Loucy (cell line): ENCODE data around the gene OR14A16.

Experiments
- H2AFZ ChIP-seq: fragments of 200-600 bp; sonication (generic); 2 replicates; pipeline ENCODE4 v1.6.0; 2016; ENCODE audit warnings: antibody characterized with exemption, mild to moderate bottlenecking, low read length, moderate library complexity
- H3F3A ChIP-seq: fragments of 200-600 bp; 2 replicates; pipeline ENCODE4 v1.6.0; 2016; ENCODE audit warnings: antibody characterized with exemption, low read depth, mild to moderate bottlenecking
- H3K27me3 ChIP-seq: fragments of 200-600 bp; sonication (generic); 2 replicates; pipeline ENCODE4 v1.6.1; 2014; ENCODE audit warnings: low read length, mild to moderate bottlenecking; ENCODE audit not compliant: insufficient read depth, poor library complexity, severe bottlenecking
- H3K36me3 ChIP-seq: fragments of 200-600 bp; sonication (generic); 2 replicates; pipeline ENCODE4 v1.6.1; 2016; ENCODE audit warnings: low read length; ENCODE audit not compliant: insufficient read depth
- H3K4me1 ChIP-seq: fragments of 200-600 bp; sonication (generic); 2 replicates; pipeline ENCODE4 v1.5.1; 2014; ENCODE audit warnings: low read length, mild to moderate bottlenecking; ENCODE audit not compliant: insufficient read depth, poor library complexity, severe bottlenecking
- H3K4me2 ChIP-seq: fragments of 200-600 bp; sonication (generic); 2 replicates; pipeline ENCODE4 v1.6.0; 2014; ENCODE audit warnings: antibody characterized with exemption, low read length, low read depth, mild to moderate bottlenecking; ENCODE audit not compliant: poor library complexity, severe bottlenecking
- H3K4me3 ChIP-seq: fragments of 200-600 bp; sonication (generic); 2 replicates; pipeline ENCODE4 v1.5.1; 2014; ENCODE audit warnings: low read length, mild to moderate bottlenecking, mixed read lengths; ENCODE audit not compliant: poor library complexity, severe bottlenecking
- H3K79me2 ChIP-seq: fragments of 200-600 bp; sonication (generic); 2 replicates; pipeline ENCODE4 v1.6.1; 2014; ENCODE audit warnings: low read length; ENCODE audit not compliant: insufficient read depth
- H3K9ac ChIP-seq: fragments of 200-600 bp; sonication (generic); 2 replicates; pipeline ENCODE4 v1.6.0; 2014; ENCODE audit warnings: mild to moderate bottlenecking, low read depth, low read length, moderate library complexity; ENCODE audit not compliant: poor library complexity, severe bottlenecking
- H3K9me2 ChIP-seq: fragments of 200-600 bp; sonication (generic); replicated peaks from 2 replicates; pipeline ENCODE4 v1.6.1; 2016; ENCODE audit warnings: low read depth, low read length, mixed read lengths
- H3K9me3 ChIP-seq: fragments of 200-600 bp; sonication (generic); 2 replicates; pipeline ENCODE4 v1.6.1; 2014; ENCODE audit warnings: mild to moderate bottlenecking, antibody characterized with exemption, low read length, low read depth; ENCODE audit not compliant: insufficient read depth
- H4K20me1 ChIP-seq: fragments of 200-600 bp; sonication (generic); 2 replicates; pipeline ENCODE4 v1.6.0; 2014; ENCODE audit warnings: antibody characterized with exemption, low read length, mild to moderate bottlenecking; ENCODE audit not compliant: insufficient read depth, poor library complexity, severe bottlenecking
- CTCF ChIP-seq: fragments of 200-600 bp; sonication (generic); conservative IDR thresholded peaks from 2 replicates; pipeline ENCODE4 v1.5.1; 2014; ENCODE audit warnings: mild to moderate bottlenecking, antibody characterized with exemption, low read length
- EZH2phosphoT487 ChIP-seq: fragments of 200-600 bp; IDR thresholded peaks from 2 replicates; pipeline ENCODE4 v1.6.1; 2018; ENCODE audit warnings: antibody characterized with exemption, mild to moderate bottlenecking, moderate library complexity, borderline replicate concordance

The OR14A16 gene

GRCh38 chr1:247833601-247834000, 9.7 kb upstream of the OR14A16 start:
- no peak overlapping the region for H3K4me3 ChIP-seq
- no peak overlapping the region for H2AFZ ChIP-seq
- no peaks in the 10 kb centered on the region for H3K27me3 ChIP-seq
- H3K9me2 ChIP-seq: no peaks in the 10 kb centered on the region
- H3K4me2 ChIP-seq: no peak overlapping the region
- H3K79me2 ChIP-seq: no peaks in the 10 kb centered on the region
- no peaks in the 10 kb centered on the region for H3K36me3 ChIP-seq
- no peaks in the 10 kb centered on the region for H3F3A ChIP-seq
- no peak overlapping the region for H3K9ac ChIP-seq
- no peaks in the 10 kb centered on the region for H3K4me1 ChIP-seq
- no peaks in the 10 kb centered on the region for H3K9me3 ChIP-seq
- no peaks in the 10 kb centered on the region for H4K20me1 ChIP-seq
- TF ChIP-seq EZH2phosphoT487: no peak
- TF ChIP-seq CTCF: no peak

GRCh38 chr1:247829656-247830055, 5.7 kb upstream of the OR14A16 start:
- Histone ChIP-seq H3K4me2 (no peak overlapping the region), H3K27me3 (no peaks in the 10 kb centered on the region), H4K20me1 (no peaks in the 10 kb centered on the region), H3K36me3 (no peaks in the 10 kb centered on the region), H3K4me3 (no peak overlapping the region), H3K9ac (no peak overlapping the region), H3F3A (no peaks in the 10 kb centered on the region), H3K9me2 (no peaks in the 10 kb centered on the region), H3K9me3 (no peaks in the 10 kb centered on the region), H3K79me2 (no peaks in the 10 kb centered on the region), H2AFZ (no peak overlapping the region), H3K4me1 (no peaks in the 10 kb centered on the region)
- TF ChIP-seq EZH2phosphoT487: no peak
- TF ChIP-seq CTCF: no peak

DNA sequence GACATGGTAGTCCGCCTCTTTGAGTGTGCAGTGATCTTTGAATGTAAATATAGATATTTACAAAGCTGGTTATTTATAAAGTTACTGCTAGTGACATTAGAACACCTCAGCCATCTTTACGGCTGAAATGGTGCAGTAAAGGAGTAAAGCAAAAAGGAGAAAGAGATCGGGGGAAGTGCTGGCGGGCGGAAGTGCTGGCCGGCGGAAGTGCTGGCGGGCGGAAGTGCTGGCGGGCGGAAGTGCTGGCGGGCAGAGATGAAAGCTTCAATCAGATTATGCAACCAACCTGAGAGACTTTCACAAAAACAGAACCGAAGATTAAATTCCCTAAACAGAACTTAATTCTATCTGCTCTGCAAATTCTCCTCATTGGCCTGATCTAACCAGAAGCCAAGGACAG, 1.4 kb upstream of the OR14A16 start:
- Histone ChIP-seq H3K4me2 (no peak overlapping the region), H3K9ac (no peak overlapping the region), H2AFZ (no peak overlapping the region), H3F3A (no peaks in the 10 kb centered on the region), H3K9me3 (no peaks in the 10 kb centered on the region), H4K20me1 (no peaks in the 10 kb centered on the region), H3K4me3 (no peak overlapping the region), H3K4me1 (no peaks in the 10 kb centered on the region), H3K9me2 (no peaks in the 10 kb centered on the region), H3K36me3 (no peaks in the 10 kb centered on the region), H3K27me3 (no peaks in the 10 kb centered on the region), H3K79me2 (no peaks in the 10 kb centered on the region)
- TF ChIP-seq EZH2phosphoT487: no peak

GRCh38 chr1:247822060-247822459, 1.9 kb downstream of the OR14A16 start:
- H2AFZ ChIP-seq: no peak overlapping the region
- H3K4me1 ChIP-seq: no peaks in the 10 kb centered on the region
- H3F3A ChIP-seq: no peaks in the 10 kb centered on the region
- H4K20me1 ChIP-seq: no peaks in the 10 kb centered on the region
- no peaks in the 10 kb centered on the region for H3K9me3 ChIP-seq
- TF ChIP-seq EZH2phosphoT487 (no peak), CTCF (no peak)
- H3K4me2 ChIP-seq: no peak overlapping the region
- H3K36me3 ChIP-seq: no peaks in the 10 kb centered on the region
- no peak overlapping the region for H3K9ac ChIP-seq
- H3K4me3 ChIP-seq: no peak overlapping the region
- no peaks in the 10 kb centered on the region for H3K27me3 ChIP-seq
- no peaks in the 10 kb centered on the region for H3K9me2 ChIP-seq
- H3K79me2 ChIP-seq: no peaks in the 10 kb centered on the region
